GM12865 (cell line): ENCODE results near the gene B3GALT6.

Experiments
- DNase-seq: peaks from one replicate; pipeline ENCODE4 v3.0.0; 2010; ENCODE audit warnings: low read depth
- H3K4me3 ChIP-seq: 2 replicates; pipeline ENCODE4 v1.5.1; 2011; ENCODE audit warnings: mild to moderate bottlenecking, low read depth, low read length, control low read depth
- CTCF ChIP-seq: IDR thresholded peaks from 2 replicates; pipeline ENCODE4 v1.5.1; 2011; ENCODE audit warnings: low read length, control low read depth, low read depth, inconsistent platforms; ENCODE audit not compliant: insufficient read depth; ENCODE audit errors: missing control alignments

B3GALT6 gene

GRCh38 chr1:1215080-1215676 is 16.9 kb upstream of the B3GALT6 start:
- no peak for DNase-seq
- no peak overlapping the region for H3K4me3 ChIP-seq
- TF ChIP-seq CTCF = no peak

- no peak for TF ChIP-seq CTCF
Measured at GRCh38 chr1:1215881-1216605, 16.0 kb upstream of the B3GALT6 start.

GRCh38 chr1:1216770-1217620 is 15.0 kb upstream of the B3GALT6 start:
- no peak for DNase-seq

More at GRCh38 chr1:1215881-1216605, 16.0 kb upstream of the B3GALT6 start:
- no peak overlapping the region for H3K4me3 ChIP-seq
- DNase-seq = no peak

GRCh38 chr1:1217621-1218523 is 14.2 kb upstream of the B3GALT6 start:
- TF ChIP-seq CTCF = no peak
- DNase-seq = no peak
- no peak overlapping the region for H3K4me3 ChIP-seq

More at GRCh38 chr1:1216770-1217620, 15.0 kb upstream of the B3GALT6 start:
- no peak for TF ChIP-seq CTCF
- H3K4me3 ChIP-seq = no peak overlapping the region

GRCh38 chr1:1218524-1219200 is 13.4 kb upstream of the B3GALT6 start:
- H3K4me3 ChIP-seq = no peak overlapping the region
- no peak for DNase-seq
- no peak for TF ChIP-seq CTCF

GRCh38 chr1:1219341-1219740 is 12.7 kb upstream of the B3GALT6 start:
- no peak overlapping the region for H3K4me3 ChIP-seq
- no peak for TF ChIP-seq CTCF
- peak; percentile 31 for DNase-seq
